Retinal pigment epithelial cell (primary cell): Measurements from ENCODE around the gene ARHGEF11.

Experiments
- DNase-seq: peaks from one replicate; pipeline ENCODE4 v3.0.0-alpha.2; 2010; ENCODE audit warnings: low read depth
- H3K4me3 ChIP-seq: 2 replicates; pipeline ENCODE4 v1.5.1; 2011; ENCODE audit warnings: mild to moderate bottlenecking, low read length, control low read depth, moderate library complexity
- CTCF ChIP-seq: conservative IDR thresholded peaks from 2 replicates; pipeline ENCODE4 v1.5.1; 2011; ENCODE audit warnings: low read depth, low read length, control low read depth, inconsistent platforms

The ARHGEF11 gene

GRCh38 chr1:156995412-156995811 is 50.1 kb downstream of the ARHGEF11 start:
- TF ChIP-seq CTCF = no peak
- H3K4me3 ChIP-seq = no peak overlapping the region
- no peak for DNase-seq

- DNase-seq = no peak
These were observed 51.3 kb downstream of the ARHGEF11 start for GRCh38 chr1:156994277-156994676.

GRCh38 chr1:156993426-156994147 is 52.0 kb downstream of the ARHGEF11 start:
- no peak for TF ChIP-seq CTCF
- H3K4me3 ChIP-seq = no peak overlapping the region
- DNase-seq = no peak

More at GRCh38 chr1:156994277-156994676, 51.3 kb downstream of the ARHGEF11 start:
- no peak for TF ChIP-seq CTCF
- H3K4me3 ChIP-seq = no peak overlapping the region

GRCh38 chr1:156992215-156992614 is 53.3 kb downstream of the ARHGEF11 start:
- DNase-seq = no peak
- TF ChIP-seq CTCF = no peak
- no peak overlapping the region for H3K4me3 ChIP-seq

GRCh38 chr1:156987715-156988114 is 57.8 kb downstream of the ARHGEF11 start:
- H3K4me3 ChIP-seq = no peak overlapping the region
- no peak for TF ChIP-seq CTCF
- DNase-seq = no peak

GRCh38 chr1:156980551-156980950 is 65.0 kb downstream of the ARHGEF11 start:
- TF ChIP-seq CTCF = no peak
- no peak for DNase-seq
- no peak overlapping the region for H3K4me3 ChIP-seq

GRCh38 chr1:156975084-156975483 is 70.5 kb downstream of the ARHGEF11 start:
- no peak for TF ChIP-seq CTCF
- no peak overlapping the region for H3K4me3 ChIP-seq
- DNase-seq = no peak
